ENCODE data around the gene PARD3B. TPM values are rescaled to one million over a fixed set of nuclear protein-coding genes. Genes with fewer than 3 reads are reported as not detected.

Gene PARD3B
- total RNA-seq, 1 donor from 2014 or later: 1.6 TPM

DNA sequence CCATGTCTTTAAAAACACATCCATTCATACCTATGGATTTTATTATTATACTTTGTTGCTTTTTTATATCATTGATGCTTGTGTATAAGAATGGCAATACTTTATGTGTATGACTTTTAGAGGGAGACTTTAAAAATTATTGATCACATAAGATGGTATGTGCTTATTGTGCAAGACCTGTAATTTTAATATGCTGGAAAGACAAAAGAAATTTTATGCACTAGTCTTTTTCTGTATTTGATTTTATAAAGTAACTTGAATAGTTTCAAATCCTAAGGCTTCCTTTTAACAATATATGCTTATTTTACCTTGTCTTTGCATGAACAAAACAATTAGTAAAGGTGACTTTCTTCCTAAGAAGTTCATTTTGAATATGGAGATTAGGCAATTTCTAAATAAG is 226.4 kb downstream of the PARD3B start:
- no peaks in the 10 kb centered on the region for H3K27me3 ChIP-seq (ENCODE audit: control insufficient read depth, insufficient read depth, low read length)
- no peaks in the 10 kb centered on the region for H3K36me3 ChIP-seq (ENCODE audit: control insufficient read depth, insufficient read depth, low read length)
- FAIRE-seq: no peak
- TF ChIP-seq, protein P1, sequence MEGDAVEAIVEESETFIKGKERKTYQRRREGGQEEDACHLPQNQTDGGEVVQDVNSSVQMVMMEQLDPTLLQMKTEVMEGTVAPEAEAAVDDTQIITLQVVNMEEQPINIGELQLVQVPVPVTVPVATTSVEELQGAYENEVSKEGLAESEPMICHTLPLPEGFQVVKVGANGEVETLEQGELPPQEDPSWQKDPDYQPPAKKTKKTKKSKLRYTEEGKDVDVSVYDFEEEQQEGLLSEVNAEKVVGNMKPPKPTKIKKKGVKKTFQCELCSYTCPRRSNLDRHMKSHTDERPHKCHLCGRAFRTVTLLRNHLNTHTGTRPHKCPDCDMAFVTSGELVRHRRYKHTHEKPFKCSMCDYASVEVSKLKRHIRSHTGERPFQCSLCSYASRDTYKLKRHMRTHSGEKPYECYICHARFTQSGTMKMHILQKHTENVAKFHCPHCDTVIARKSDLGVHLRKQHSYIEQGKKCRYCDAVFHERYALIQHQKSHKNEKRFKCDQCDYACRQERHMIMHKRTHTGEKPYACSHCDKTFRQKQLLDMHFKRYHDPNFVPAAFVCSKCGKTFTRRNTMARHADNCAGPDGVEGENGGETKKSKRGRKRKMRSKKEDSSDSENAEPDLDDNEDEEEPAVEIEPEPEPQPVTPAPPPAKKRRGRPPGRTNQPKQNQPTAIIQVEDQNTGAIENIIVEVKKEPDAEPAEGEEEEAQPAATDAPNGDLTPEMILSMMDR (IDR thresholded peaks at IDR 0.05; ENCODE audit: insufficient read depth, low read length, severe bottlenecking): no peak
- no peak overlapping the region for H3K4me3 ChIP-seq (ENCODE audit: low read depth, low read length)
- DNase-seq (ENCODE audit: low read depth): no peak

DNA sequence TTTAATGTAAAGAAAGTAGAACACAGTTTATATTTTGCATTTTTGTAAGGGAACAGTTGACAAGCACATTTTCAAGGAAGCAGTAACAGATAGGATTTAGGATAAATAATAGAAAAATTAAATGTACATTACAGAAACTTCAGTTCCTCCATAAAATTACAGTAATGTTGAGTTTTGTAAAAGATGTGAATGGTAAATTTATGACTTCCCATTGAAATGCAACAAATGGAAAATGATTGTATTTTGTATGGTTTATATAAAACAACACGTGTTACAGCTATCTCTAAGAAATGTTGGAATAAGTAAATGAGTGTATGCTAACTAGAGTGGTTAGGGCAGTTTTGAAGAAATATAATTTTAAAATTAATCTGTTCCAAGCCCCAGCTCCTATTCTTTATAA is 227.3 kb downstream of the PARD3B start:
- Histone ChIP-seq H3K27me3 (ENCODE audit: control insufficient read depth, insufficient read depth, low read length) (no peaks in the 10 kb centered on the region), H3K4me3 (ENCODE audit: low read depth, low read length) (no peak overlapping the region), H3K36me3 (ENCODE audit: control insufficient read depth, insufficient read depth, low read length) (no peaks in the 10 kb centered on the region)
- TF ChIP-seq, protein P1 (IDR thresholded peaks at IDR 0.05; ENCODE audit: insufficient read depth, low read length, severe bottlenecking): no peak
- FAIRE-seq: no peak
- no peak for DNase-seq (ENCODE audit: low read depth)

DNA sequence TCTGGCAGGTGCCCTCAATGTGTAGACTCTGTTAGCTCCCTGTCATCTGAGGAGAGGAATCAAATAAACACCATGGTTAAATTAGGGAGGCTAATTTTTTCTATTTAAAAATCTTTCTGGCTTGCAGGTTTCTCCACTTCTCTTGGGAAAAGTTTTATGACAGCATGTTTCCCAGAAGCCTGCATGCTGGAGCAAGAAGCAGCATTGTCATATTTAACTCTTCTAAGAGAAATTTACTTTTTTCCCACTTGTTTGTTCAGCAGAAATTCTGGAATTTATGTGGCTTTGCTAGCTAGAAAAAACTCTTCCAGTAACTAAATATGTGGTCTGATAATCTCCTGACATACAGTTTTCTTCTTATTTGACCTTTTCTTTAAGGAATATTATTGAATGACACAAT is 230.5 kb downstream of the PARD3B start:
- no peak overlapping the region for H3K4me3 ChIP-seq (ENCODE audit: low read depth, low read length)
- TF ChIP-seq, protein P1 (IDR thresholded peaks at IDR 0.05; ENCODE audit: insufficient read depth, low read length, severe bottlenecking): no peak
- no peak for DNase-seq (ENCODE audit: low read depth)
- no peaks in the 10 kb centered on the region for H3K27me3 ChIP-seq (ENCODE audit: control insufficient read depth, insufficient read depth, low read length)
- no peak for FAIRE-seq
- H3K36me3 ChIP-seq (ENCODE audit: control insufficient read depth, insufficient read depth, low read length): no peaks in the 10 kb centered on the region

DNA sequence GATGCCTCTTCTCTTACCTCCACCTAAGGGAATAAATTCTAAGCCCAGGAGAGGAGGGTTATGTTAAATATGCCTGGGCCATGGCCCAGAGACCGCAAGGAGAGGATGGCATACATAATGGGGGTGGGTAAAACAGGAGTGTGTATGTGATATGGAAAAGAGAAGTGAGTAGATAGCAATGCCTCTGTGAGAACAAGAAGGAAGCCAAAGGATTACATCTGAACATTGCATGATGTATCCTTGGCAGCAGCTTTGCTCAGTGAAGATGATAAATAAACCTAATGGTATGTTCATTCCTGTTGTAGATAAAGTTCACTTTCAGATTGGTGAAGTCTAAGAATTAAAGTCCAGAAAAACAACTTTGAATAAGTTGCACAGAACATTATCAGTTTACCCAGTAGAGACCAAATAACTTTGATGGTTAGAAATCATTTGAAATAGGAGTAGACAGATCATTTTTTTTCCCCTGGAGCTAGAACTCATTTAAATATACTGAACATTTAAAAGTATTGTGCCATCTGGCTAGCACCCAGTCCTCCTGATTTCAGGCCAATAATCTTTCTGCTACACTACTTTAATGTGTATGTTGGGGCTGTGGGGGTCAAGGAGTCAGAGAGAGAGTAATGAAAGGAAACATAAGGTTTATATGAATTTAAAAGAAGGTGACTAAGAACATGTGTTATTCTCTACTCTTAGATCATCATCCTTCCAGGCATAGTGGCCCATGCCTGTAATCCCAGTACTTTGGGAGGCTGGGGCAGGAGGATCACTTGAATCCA is 231.7 kb downstream of the PARD3B start:
- H3K36me3 ChIP-seq (ENCODE audit: control insufficient read depth, insufficient read depth, low read length): no peaks in the 10 kb centered on the region
- DNase-seq (ENCODE audit: low read depth) (no peak), FAIRE-seq (no peak)
- H3K4me3 ChIP-seq (ENCODE audit: low read depth, low read length): no peak overlapping the region
- H3K27me3 ChIP-seq (ENCODE audit: control insufficient read depth, insufficient read depth, low read length): no peaks in the 10 kb centered on the region
- TF ChIP-seq, protein P1 (IDR thresholded peaks at IDR 0.05; ENCODE audit: insufficient read depth, low read length, severe bottlenecking): no peak

DNA sequence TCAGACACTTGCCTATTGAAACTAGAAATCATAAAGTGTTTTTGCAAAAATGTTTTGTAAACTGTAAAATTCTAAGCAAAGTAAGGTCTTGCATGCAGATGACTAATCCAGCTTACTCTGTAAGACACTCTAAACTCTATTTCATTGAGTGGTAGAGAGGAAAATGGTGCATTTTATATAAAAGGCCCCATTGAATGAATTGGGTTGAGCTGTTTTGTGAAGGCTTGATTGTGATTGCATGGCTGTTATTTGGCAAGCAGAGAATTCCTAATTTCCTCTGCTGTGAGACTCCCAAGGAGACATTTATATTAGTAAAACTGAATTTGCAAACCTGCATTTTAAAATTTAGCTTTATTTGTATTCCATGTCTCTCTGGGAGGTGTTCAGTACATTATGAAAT is 234.5 kb downstream of the PARD3B start:
- FAIRE-seq (no peak), DNase-seq (ENCODE audit: low read depth) (no peak)
- H3K27me3 ChIP-seq (ENCODE audit: control insufficient read depth, insufficient read depth, low read length): no peaks in the 10 kb centered on the region
- no peaks in the 10 kb centered on the region for H3K36me3 ChIP-seq (ENCODE audit: control insufficient read depth, insufficient read depth, low read length)
- H3K4me3 ChIP-seq (ENCODE audit: low read depth, low read length): no peak overlapping the region
- TF ChIP-seq, protein P1 (IDR thresholded peaks at IDR 0.05; ENCODE audit: insufficient read depth, low read length, severe bottlenecking): no peak

DNA sequence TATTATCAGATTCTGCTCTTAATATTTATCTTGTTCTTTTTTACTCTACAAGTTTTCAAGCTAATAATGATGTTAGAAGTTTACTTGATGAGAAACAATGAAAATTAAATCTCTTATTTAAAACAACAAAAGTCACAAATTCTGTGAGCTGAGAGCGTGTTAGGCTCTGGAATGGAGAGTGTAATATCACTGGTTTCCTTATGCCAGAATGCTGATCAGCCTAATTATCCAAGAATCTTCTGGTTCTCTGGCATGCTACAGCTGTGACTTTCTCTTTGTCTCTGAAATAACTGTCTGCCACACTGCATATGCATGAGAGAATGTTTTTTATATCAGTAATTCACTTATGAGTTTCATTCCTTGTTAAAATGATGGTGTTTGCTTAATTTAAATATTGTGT is 236.7 kb downstream of the PARD3B start:
- no peak for FAIRE-seq
- Histone ChIP-seq H3K4me3 (ENCODE audit: low read depth, low read length) (no peak overlapping the region), H3K36me3 (ENCODE audit: control insufficient read depth, insufficient read depth, low read length) (no peaks in the 10 kb centered on the region), H3K27me3 (ENCODE audit: control insufficient read depth, insufficient read depth, low read length) (no peaks in the 10 kb centered on the region)
- no peak for DNase-seq (ENCODE audit: low read depth)
- TF ChIP-seq, protein P1 (IDR thresholded peaks at IDR 0.05; ENCODE audit: insufficient read depth, low read length, severe bottlenecking): no peak

All from bronchial epithelial cell (primary cell).